ENCODE measurements around the gene PUDP.

- TF ChIP-seq MXI1 (conservative IDR thresholded peaks at IDR 0.05; ENCODE audit: poor library complexity, severe bottlenecking) (no peak), CTCF (IDR thresholded peaks at IDR 0.05; ENCODE audit: poor library complexity, severe bottlenecking) (no peak), EZH2 (IDR thresholded peaks at IDR 0.05; ENCODE audit: borderline replicate concordance, insufficient read depth, low read length, poor library complexity, severe bottlenecking) (no peak), REST (IDR thresholded peaks at IDR 0.05; ENCODE audit: borderline replicate concordance) (no peak), TAF1 (IDR thresholded peaks at IDR 0.05; ENCODE audit: low read depth) (no peak), EP300 (conservative IDR thresholded peaks at IDR 0.05; ENCODE audit: poor library complexity, severe bottlenecking) (no peak), POLR2AphosphoS5 (IDR thresholded peaks at IDR 0.05) (no peak), SMC3 (conservative IDR thresholded peaks at IDR 0.05; ENCODE audit: poor library complexity) (no peak), RAD21 (conservative IDR thresholded peaks at IDR 0.05) (no peak)
These were observed 79.0 kb downstream of the PUDP start for GRCh38 chrX:7068939-7069367.

Data from neural cell (in vitro differentiated cells).